NT2/D1 (cell line): ENCODE measurements around the gene IPO8.

Experiments
- DNase-seq: peaks from one replicate; pipeline ENCODE4 v3.0.0-alpha.2; 2011; ENCODE audit warnings: low read depth, low spot score
- H3K27me3 ChIP-seq: 2 replicates; pipeline ENCODE4 v1.6.0; 2011; ENCODE audit warnings: mild to moderate bottlenecking; ENCODE audit not compliant: insufficient read length, insufficient read depth
- H3K36me3 ChIP-seq: 2 replicates; pipeline ENCODE4 v1.6.1; 2011; ENCODE audit warnings: mild to moderate bottlenecking, low read length, mixed read lengths; ENCODE audit not compliant: insufficient read depth, insufficient read length
- H3K4me1 ChIP-seq: 2 replicates; pipeline ENCODE4 v1.5.1; 2011; ENCODE audit not compliant: insufficient read depth, insufficient read length
- H3K4me3 ChIP-seq: 2 replicates; pipeline ENCODE4 v1.5.1; 2011; ENCODE audit warnings: low read depth; ENCODE audit not compliant: insufficient read length
- H3K9ac ChIP-seq: 2 replicates; pipeline ENCODE4 v1.6.0; 2011; ENCODE audit warnings: low read depth; ENCODE audit not compliant: insufficient read length
- H3K9me3 ChIP-seq: 2 replicates; pipeline ENCODE4 v1.5.1; 2011; ENCODE audit warnings: mild to moderate bottlenecking, low read length; ENCODE audit not compliant: insufficient read depth
- SUZ12 ChIP-seq: IDR thresholded peaks from 2 replicates; pipeline ENCODE4 v1.6.1; 2011; ENCODE audit not compliant: insufficient read length, insufficient read depth; ENCODE audit errors: extremely low read depth
- YY1 ChIP-seq: IDR thresholded peaks from 2 replicates; pipeline ENCODE4 v1.6.1; 2011; ENCODE audit not compliant: insufficient read length, insufficient read depth
- ZNF274 ChIP-seq: IDR thresholded peaks from 2 replicates; pipeline ENCODE4 v1.6.1; 2011; ENCODE audit warnings: mild to moderate bottlenecking, low read depth, low read length

The IPO8 gene

GRCh38 chr12:30640392-30640791 is 55.3 kb downstream of the IPO8 start:
- Histone ChIP-seq H3K4me1 (no peaks in the 10 kb centered on the region), H3K27me3 (no peaks in the 10 kb centered on the region), H3K4me3 (no peak overlapping the region), H3K36me3 (peaks cover 25% of the 10 kb centered on the region), H3K9me3 (no peaks in the 10 kb centered on the region; the same call in 1 of the 2 replicates), H3K9ac (no peak overlapping the region)
- DNase-seq: no peak
- TF ChIP-seq ZNF274: no peak
- TF ChIP-seq YY1: no peak
- TF ChIP-seq SUZ12: no peak

- Histone ChIP-seq H3K27me3 (no peaks in the 10 kb centered on the region), H3K36me3 (peaks cover 60% of the 10 kb centered on the region), H3K9me3 (no peaks in the 10 kb centered on the region; the same call in 1 of the 2 replicates), H3K9ac (no peak overlapping the region), H3K4me1 (no peaks in the 10 kb centered on the region), H3K4me3 (no peak overlapping the region)
- no peak for DNase-seq
- TF ChIP-seq YY1 (no peak), SUZ12 (no peak), ZNF274 (no peak)
These were observed 60.3 kb downstream of the IPO8 start for GRCh38 chr12:30635385-30635784.

GRCh38 chr12:30631740-30632139 is 63.9 kb downstream of the IPO8 start:
- TF ChIP-seq SUZ12 (no peak), ZNF274 (no peak), YY1 (no peak)
- Histone ChIP-seq H3K9ac (no peak overlapping the region), H3K9me3 (no peaks in the 10 kb centered on the region), H3K4me1 (no peaks in the 10 kb centered on the region), H3K4me3 (no peak overlapping the region), H3K36me3 (peaks cover 55% of the 10 kb centered on the region), H3K27me3 (no peaks in the 10 kb centered on the region)
- no peak for DNase-seq

GRCh38 chr12:30630979-30631285 is 64.7 kb downstream of the IPO8 start:
- H3K9me3 ChIP-seq: no peaks in the 10 kb centered on the region
- H3K36me3 ChIP-seq: peaks cover 51% of the 10 kb centered on the region
- no peaks in the 10 kb centered on the region for H3K4me1 ChIP-seq
- no peak overlapping the region for H3K9ac ChIP-seq
- TF ChIP-seq SUZ12 (no peak), YY1 (no peak), ZNF274 (no peak)
- no peak for DNase-seq
- no peak overlapping the region for H3K4me3 ChIP-seq
- H3K27me3 ChIP-seq: no peaks in the 10 kb centered on the region

- H3K9me3 ChIP-seq: no peaks in the 10 kb centered on the region
- H3K36me3 ChIP-seq: peaks cover 51% of the 10 kb centered on the region
- DNase-seq: no peak
- no peak overlapping the region for H3K9ac ChIP-seq
- H3K27me3 ChIP-seq: no peaks in the 10 kb centered on the region
- TF ChIP-seq YY1 (no peak), ZNF274 (no peak), SUZ12 (no peak)
- H3K4me1 ChIP-seq: no peaks in the 10 kb centered on the region
- no peak overlapping the region for H3K4me3 ChIP-seq
These were observed 65.3 kb downstream of the IPO8 start for GRCh38 chr12:30630076-30630978.

GRCh38 chr12:30626847-30627246 is 68.8 kb downstream of the IPO8 start:
- Histone ChIP-seq H3K9ac (no peak overlapping the region), H3K4me3 (no peak overlapping the region), H3K36me3 (peaks cover 30% of the 10 kb centered on the region), H3K27me3 (no peaks in the 10 kb centered on the region), H3K9me3 (no peaks in the 10 kb centered on the region), H3K4me1 (no peaks in the 10 kb centered on the region)
- TF ChIP-seq YY1 (no peak), SUZ12 (no peak), ZNF274 (no peak)
- DNase-seq: no peak

GRCh38 chr12:30624009-30624408 is 71.7 kb downstream of the IPO8 start:
- TF ChIP-seq SUZ12 (no peak), ZNF274 (no peak), YY1 (no peak)
- no peak for DNase-seq
- H3K4me3 ChIP-seq: no peak overlapping the region
- no peaks in the 10 kb centered on the region for H3K9me3 ChIP-seq
- no peaks in the 10 kb centered on the region for H3K27me3 ChIP-seq
- no peak overlapping the region for H3K9ac ChIP-seq
- peaks cover 7% of the 10 kb centered on the region for H3K36me3 ChIP-seq
- H3K4me1 ChIP-seq: no peaks in the 10 kb centered on the region
